SK-N-SH treated with all-trans-retinoic acid at 6 μM for 48 hours (cell line): Measurements from ENCODE around the gene ADIRF.

Experiments
- ATAC-seq: fragments of 200-7000 bp; cut with Tn5 transposase; 3 replicates; pipeline ENCODE4 v1.9.1; 2020; ENCODE audit warnings: mild to moderate bottlenecking, moderate library complexity
- ARNTL ChIP-seq: fragments of 450-650 bp; formaldehyde crosslinking; IDR thresholded peaks from 2 replicates; pipeline ENCODE4 v1.5.0; 2020; ENCODE audit warnings: low read depth, mild to moderate bottlenecking, moderate library complexity, borderline replicate concordance
- BACH2 ChIP-seq: fragments of 250-450 bp; sonication (Bioruptor Pico); IDR thresholded peaks from 2 replicates; pipeline ENCODE4 v1.9.0; 2021; ENCODE audit warnings: mild to moderate bottlenecking, borderline replicate concordance
- CREB5 ChIP-seq: fragments of 250-450 bp; sonication (Bioruptor Pico); IDR thresholded peaks from 2 replicates; pipeline ENCODE4 v1.5.1; 2020; ENCODE audit warnings: low read depth, mild to moderate bottlenecking, moderate library complexity
- CSDC2 ChIP-seq: fragments of 250-450 bp; sonication (Bioruptor Pico); IDR thresholded peaks from 2 replicates; pipeline ENCODE4 v1.5.0; 2020; ENCODE audit warnings: mild to moderate bottlenecking, moderate library complexity
- CSRNP3 ChIP-seq: fragments of 250-450 bp; sonication (Bioruptor Pico); IDR thresholded peaks from 2 replicates; pipeline ENCODE4 v1.5.1; 2021; ENCODE audit warnings: mild to moderate bottlenecking, moderate library complexity
- ESRRG ChIP-seq: fragments of 250-450 bp; sonication (Bioruptor Pico); IDR thresholded peaks from 2 replicates; pipeline ENCODE4 v1.6.1; 2021; ENCODE audit warnings: mild to moderate bottlenecking
- GLIS3 ChIP-seq: fragments of 250-450 bp; sonication (Bioruptor Pico); IDR thresholded peaks from 2 replicates; pipeline ENCODE4 v1.5.0; 2020; ENCODE audit warnings: mild to moderate bottlenecking, moderate library complexity
- ISL1 ChIP-seq: fragments of 250-450 bp; sonication (Bioruptor Pico); IDR thresholded peaks from 2 replicates; pipeline ENCODE4 v2.1.2; 2022; ENCODE audit warnings: mild to moderate bottlenecking, moderate library complexity
- PATZ1 ChIP-seq: fragments of 250-450 bp; sonication (Bioruptor Pico); IDR thresholded peaks from 2 replicates; pipeline ENCODE4 v1.8.0; 2020; ENCODE audit warnings: mild to moderate bottlenecking, moderate library complexity, borderline replicate concordance
- POU6F1 ChIP-seq: fragments of 250-450 bp; sonication (Bioruptor Pico); IDR thresholded peaks from 2 replicates; pipeline ENCODE4 v1.8.0; 2021; ENCODE audit warnings: low read depth, mild to moderate bottlenecking, moderate library complexity, borderline replicate concordance
- PPARA ChIP-seq: fragments of 250-450 bp; sonication (Bioruptor Pico); IDR thresholded peaks from 2 replicates; pipeline ENCODE4 v1.5.0; 2020; ENCODE audit warnings: mild to moderate bottlenecking, borderline replicate concordance
- RARB ChIP-seq: fragments of 250-450 bp; sonication (Bioruptor Pico); IDR thresholded peaks from 2 replicates; pipeline ENCODE4 v1.8.0; 2021; ENCODE audit warnings: mild to moderate bottlenecking, moderate library complexity
- TCF4 ChIP-seq: fragments of 250-450 bp; sonication (Bioruptor Pico); IDR thresholded peaks from 2 replicates; pipeline ENCODE4 v1.8.0; 2021; ENCODE audit warnings: mild to moderate bottlenecking, moderate library complexity, borderline replicate concordance
- TOX ChIP-seq: fragments of 250-450 bp; sonication (Bioruptor Pico); IDR thresholded peaks from 2 replicates; pipeline ENCODE4 v1.8.0; 2021; ENCODE audit warnings: mild to moderate bottlenecking, moderate library complexity, borderline replicate concordance
- ZFP3 ChIP-seq: fragments of 250-450 bp; sonication (Bioruptor Pico); IDR thresholded peaks from 2 replicates; pipeline ENCODE4 v1.5.0; 2020; ENCODE audit warnings: mild to moderate bottlenecking, moderate library complexity
- ZFP30 ChIP-seq: fragments of 450-650 bp; formaldehyde crosslinking; IDR thresholded peaks from 2 replicates; pipeline ENCODE4 v1.5.0; 2022; ENCODE audit warnings: mild to moderate bottlenecking, moderate library complexity
- ZNF565 ChIP-seq: fragments of 450-650 bp; formaldehyde crosslinking; conservative IDR thresholded peaks from 2 replicates; pipeline ENCODE4 v1.5.0; 2020; ENCODE audit warnings: low read depth, mild to moderate bottlenecking, moderate library complexity
- ZNF70 ChIP-seq: fragments of 450-650 bp; formaldehyde crosslinking; IDR thresholded peaks from 2 replicates; pipeline ENCODE4 v1.5.0; 2020; ENCODE audit warnings: mild to moderate bottlenecking, moderate library complexity
- ZNF8 ChIP-seq: fragments of 450-650 bp; formaldehyde crosslinking; IDR thresholded peaks from 2 replicates; pipeline ENCODE4 v1.5.0; 2020; ENCODE audit warnings: mild to moderate bottlenecking, moderate library complexity
- TF ChIP-seq, protein P1 (sequence below): fragments of 250-450 bp; sonication (Bioruptor Pico); IDR thresholded peaks from 2 replicates; pipeline ENCODE4 v1.5.0; 2020; ENCODE audit warnings: mild to moderate bottlenecking, moderate library complexity

ADIRF gene

GRCh38 chr10:86940677-86941076 lies 27.6 kb upstream of the ADIRF start:
- no peak for ATAC-seq
- TF ChIP-seq POU6F1 (CRISPR knock-in tag): no peak
- no peak for TF ChIP-seq CREB5
- TF ChIP-seq TCF4: no peak
- TF ChIP-seq PATZ1 (CRISPR knock-in tag): no peak
- TF ChIP-seq, protein P1, sequence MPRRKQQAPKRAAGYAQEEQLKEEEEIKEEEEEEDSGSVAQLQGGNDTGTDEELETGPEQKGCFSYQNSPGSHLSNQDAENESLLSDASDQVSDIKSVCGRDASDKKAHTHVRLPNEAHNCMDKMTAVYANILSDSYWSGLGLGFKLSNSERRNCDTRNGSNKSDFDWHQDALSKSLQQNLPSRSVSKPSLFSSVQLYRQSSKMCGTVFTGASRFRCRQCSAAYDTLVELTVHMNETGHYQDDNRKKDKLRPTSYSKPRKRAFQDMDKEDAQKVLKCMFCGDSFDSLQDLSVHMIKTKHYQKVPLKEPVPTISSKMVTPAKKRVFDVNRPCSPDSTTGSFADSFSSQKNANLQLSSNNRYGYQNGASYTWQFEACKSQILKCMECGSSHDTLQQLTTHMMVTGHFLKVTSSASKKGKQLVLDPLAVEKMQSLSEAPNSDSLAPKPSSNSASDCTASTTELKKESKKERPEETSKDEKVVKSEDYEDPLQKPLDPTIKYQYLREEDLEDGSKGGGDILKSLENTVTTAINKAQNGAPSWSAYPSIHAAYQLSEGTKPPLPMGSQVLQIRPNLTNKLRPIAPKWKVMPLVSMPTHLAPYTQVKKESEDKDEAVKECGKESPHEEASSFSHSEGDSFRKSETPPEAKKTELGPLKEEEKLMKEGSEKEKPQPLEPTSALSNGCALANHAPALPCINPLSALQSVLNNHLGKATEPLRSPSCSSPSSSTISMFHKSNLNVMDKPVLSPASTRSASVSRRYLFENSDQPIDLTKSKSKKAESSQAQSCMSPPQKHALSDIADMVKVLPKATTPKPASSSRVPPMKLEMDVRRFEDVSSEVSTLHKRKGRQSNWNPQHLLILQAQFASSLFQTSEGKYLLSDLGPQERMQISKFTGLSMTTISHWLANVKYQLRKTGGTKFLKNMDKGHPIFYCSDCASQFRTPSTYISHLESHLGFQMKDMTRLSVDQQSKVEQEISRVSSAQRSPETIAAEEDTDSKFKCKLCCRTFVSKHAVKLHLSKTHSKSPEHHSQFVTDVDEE (CRISPR knock-in tag): no peak
- TF ChIP-seq ARNTL (CRISPR knock-in tag): no peak
- no peak for TF ChIP-seq PPARA (CRISPR knock-in tag)
- no peak for TF ChIP-seq RARB (CRISPR knock-in tag)
- TF ChIP-seq CSDC2 (CRISPR knock-in tag): no peak
- TF ChIP-seq ZNF8 (CRISPR knock-in tag): no peak
- TF ChIP-seq ZFP3: no peak
- no peak for TF ChIP-seq ZNF70 (CRISPR knock-in tag)
- TF ChIP-seq TOX (CRISPR knock-in tag): no peak
- TF ChIP-seq ESRRG (CRISPR knock-in tag): no peak
- TF ChIP-seq BACH2 (CRISPR knock-in tag): no peak
- no peak for TF ChIP-seq ISL1 (CRISPR knock-in tag)
- no peak for TF ChIP-seq GLIS3 (CRISPR knock-in tag)
- TF ChIP-seq ZNF565: no peak
- no peak for TF ChIP-seq CSRNP3 (CRISPR knock-in tag)
- TF ChIP-seq, all 23 proteins: peak for 0

DNA sequence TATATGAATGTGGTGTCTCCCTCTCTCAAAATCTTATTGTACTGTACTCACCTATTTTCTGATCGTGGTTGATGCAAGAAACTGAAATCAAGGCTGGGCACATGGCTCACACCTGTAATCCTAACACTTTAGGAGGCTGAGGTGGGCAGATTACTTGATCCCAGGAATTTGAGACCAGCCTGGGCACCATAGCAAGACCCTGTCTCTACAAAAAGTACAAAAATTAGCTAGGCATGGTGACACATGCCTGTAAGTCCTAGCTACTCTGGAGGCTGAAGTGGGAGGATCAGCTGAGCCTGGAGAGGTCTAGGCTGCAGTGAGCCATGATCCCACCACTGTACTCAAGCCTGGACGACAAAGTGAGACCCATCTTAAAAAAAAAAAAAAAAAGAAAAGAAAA lies 26.9 kb upstream of the ADIRF start:
- no peak for ATAC-seq
- no peak for TF ChIP-seq ZNF565
- TF ChIP-seq ZFP30 (CRISPR knock-in tag): no peak
- no peak for TF ChIP-seq PPARA (CRISPR knock-in tag)
- no peak for TF ChIP-seq PATZ1 (CRISPR knock-in tag)
- TF ChIP-seq ZFP3: no peak
- TF ChIP-seq CREB5: no peak
- TF ChIP-seq CSRNP3 (CRISPR knock-in tag): no peak
- TF ChIP-seq BACH2 (CRISPR knock-in tag): no peak
- no peak for TF ChIP-seq GLIS3 (CRISPR knock-in tag)
- TF ChIP-seq, protein P1 (CRISPR knock-in tag): no peak
- no peak for TF ChIP-seq ESRRG (CRISPR knock-in tag)
- TF ChIP-seq ARNTL (CRISPR knock-in tag): no peak
- no peak for TF ChIP-seq TCF4
- TF ChIP-seq CSDC2 (CRISPR knock-in tag): no peak
